HCT116 (cell line): ENCODE results near the gene ADAM23. TPM values are rescaled to one million over a fixed set of nuclear protein-coding genes. Genes with fewer than 3 reads are reported as not detected.

Experiments used
- ATAC-seq: fragments of 200-7000 bp; cut with Tn5 transposase; 2 replicates; pipeline ENCODE4 v1.9.1; 2020; ENCODE audit warnings: mild to moderate bottlenecking, moderate library complexity
- BruUV-seq: library from RNA; stranded (reverse); fragments of 400-500 nt; replicated peaks from 2 replicates; lab custom pipeline; 2021; lab: Mats Ljungman, UMichigan
- CTCF ChIA-PET: fragments of 300-600 bp; sonication (Branson Sonifier 250); formaldehyde crosslinking; loops from one replicate; lab custom pipeline; 2021; ENCODE audit warnings: antibody characterized with exemption; lab: Charles Lee
- POLR2A ChIA-PET: fragments of 300-600, 350-600 bp; sonication (Branson Sonifier 250); formaldehyde crosslinking; loops from one replicate; lab custom pipeline; 2021; ENCODE audit warnings: antibody characterized with exemption; lab: Charles Lee
- RAD21 ChIA-PET, 2 experiments: fragments of 300-600 bp; sonication (Branson Sonifier 250); formaldehyde crosslinking; loops; one replicate each; lab custom pipeline; 2023; ENCODE audit warnings: low total read pairs in 2 of 2; ENCODE audit not compliant: uncharacterized antibody in 2 of 2, unreplicated experiment in 2 of 2, low non-redundant PET in 1 of 2; lab: Charles Lee
- DNase-seq: peaks from one replicate; pipeline ENCODE4 v3.0.0-alpha.2; 2010; ENCODE audit warnings: low read depth, low spot score
- H2AFZ ChIP-seq: fragments of 200-600 bp; shearing (Covaris generic), sonication (generic); 2 replicates; pipeline ENCODE4 v1.6.1; 2017; ENCODE audit warnings: low read depth, mixed run types, mixed read lengths, antibody characterized with exemption, low read length; ENCODE audit not compliant: poor library complexity, severe bottlenecking
- H3K27ac ChIP-seq: 2 replicates; pipeline ENCODE4 v1.5.1; 2012; ENCODE audit warnings: low read depth, low read length
- H3K27me3 ChIP-seq: fragments of 200-600 bp; sonication (generic); 2 replicates; pipeline ENCODE4 v1.6.1; 2016; ENCODE audit warnings: mixed run types, low read length, mixed read lengths; ENCODE audit not compliant: insufficient read depth
- H3K36me3 ChIP-seq, 2 experiments: fragments of 200-500 bp in 1 of 2; fragments of 200-600 bp in 1 of 2; sonication (Bioruptor generic) in 1 of 2; sonication (generic) in 1 of 2; 2 replicates each; pipeline versions ENCODE4 v1.5.1 to v1.6.1; 2014 to 2016; ENCODE audit warnings: low read length in 2 of 2, inconsistent platforms in 1 of 2, mixed read lengths in 1 of 2, mixed run types in 1 of 2; ENCODE audit not compliant: insufficient read depth in 2 of 2, control insufficient read depth in 1 of 2
- H3K4me1 ChIP-seq, 2 experiments: fragments of 200-600 bp in 1 of 2; sonication (generic) in 1 of 2; 2 replicates each; pipeline versions ENCODE4 v1.5.1 to v1.6.1; 2012 to 2017; ENCODE audit warnings: low read length in 2 of 2, inconsistent platforms in 1 of 2, mild to moderate bottlenecking in 1 of 2, mixed read lengths in 1 of 2, mixed run types in 1 of 2, moderate library complexity in 1 of 2; ENCODE audit not compliant: insufficient read depth in 2 of 2, control insufficient read depth in 1 of 2
- H3K4me2 ChIP-seq: fragments of 200-600 bp; sonication (generic); 2 replicates; pipeline ENCODE4 v1.6.1; 2017; ENCODE audit warnings: mixed run types, low read length, mixed read lengths
- H3K4me3 ChIP-seq, 2 experiments: fragments of 200-600 bp in 1 of 2; sonication (generic) in 1 of 2; replicated peaks in 1 of 2; 2 replicates each; pipeline ENCODE4 v1.5.1; 2011 to 2016; ENCODE audit warnings: low read length in 2 of 2, control low read depth in 1 of 2, low read depth in 1 of 2, mild to moderate bottlenecking in 1 of 2, mixed read lengths in 1 of 2, mixed run types in 1 of 2
- H3K79me2 ChIP-seq: fragments of 200-600 bp; sonication (generic); 2 replicates; pipeline ENCODE4 v1.6.1; 2017; ENCODE audit warnings: mild to moderate bottlenecking, mixed run types, low read length, moderate library complexity, mixed read lengths; ENCODE audit not compliant: insufficient read depth
- H3K9ac ChIP-seq: fragments of 200-600 bp; sonication (generic); 2 replicates; pipeline ENCODE4 v1.6.1; 2016; ENCODE audit warnings: low read length, mixed read lengths
- H3K9me2 ChIP-seq: fragments of 200-600 bp; sonication (generic), shearing (Covaris generic); 2 replicates; pipeline ENCODE4 v1.6.1; 2017; ENCODE audit warnings: mixed run types, mild to moderate bottlenecking, moderate library complexity; ENCODE audit not compliant: insufficient read depth
- H3K9me3 ChIP-seq, 2 experiments: fragments of 200-500 bp in 1 of 2; fragments of 200-600 bp in 1 of 2; sonication (Bioruptor generic) in 1 of 2; sonication (generic) in 1 of 2; 2 replicates each; pipeline ENCODE4 v1.6.1; 2014 to 2017; ENCODE audit warnings: low read length in 2 of 2, mixed read lengths in 2 of 2, inconsistent platforms in 1 of 2, low read depth in 1 of 2, mild to moderate bottlenecking in 1 of 2, mixed run types in 1 of 2, moderate library complexity in 1 of 2; ENCODE audit not compliant: control insufficient read depth in 1 of 2, insufficient read depth in 1 of 2
- H4K20me1 ChIP-seq: fragments of 200-600 bp; sonication (generic), shearing (Covaris generic); 2 replicates; pipeline ENCODE4 v1.6.1; 2017; ENCODE audit warnings: mixed run types, mild to moderate bottlenecking, moderate library complexity; ENCODE audit not compliant: insufficient read depth
- CEBPB ChIP-seq: IDR thresholded peaks from 2 replicates; pipeline ENCODE4 v1.6.1; 2012; ENCODE audit warnings: low read depth
- CTCF ChIP-seq, 3 experiments: fragments of 200-600 bp in 1 of 3; sonication (generic) in 1 of 3; IDR thresholded peaks in 2 of 3; conservative IDR thresholded peaks in 1 of 3; 2 replicates each; pipeline ENCODE4 v1.5.1; 2012 to 2017; ENCODE audit warnings: low read depth in 2 of 3, low read length in 2 of 3, antibody characterized with exemption in 1 of 3, borderline replicate concordance in 1 of 3, control low read depth in 1 of 3, mild to moderate bottlenecking in 1 of 3, mixed read lengths in 1 of 3, mixed run types in 1 of 3, moderate library complexity in 1 of 3; ENCODE audit not compliant: insufficient read depth in 1 of 3
- ELF1 ChIP-seq: IDR thresholded peaks from 2 replicates; pipeline ENCODE4 v1.6.1; 2012; ENCODE audit warnings: low read depth, borderline replicate concordance
- FOSL1 ChIP-seq: IDR thresholded peaks from 2 replicates; pipeline ENCODE4 v1.6.1; 2012; ENCODE audit warnings: low read depth
- POLR2A ChIP-seq: IDR thresholded peaks from 2 replicates; pipeline ENCODE4 v1.7.0; 2011; ENCODE audit warnings: borderline replicate concordance; ENCODE audit not compliant: insufficient read depth, insufficient read length; ENCODE audit errors: extremely low read depth
- SIN3A ChIP-seq: IDR thresholded peaks from 2 replicates; pipeline ENCODE4 v1.6.1; 2012; ENCODE audit warnings: low read depth
- SRF ChIP-seq: IDR thresholded peaks from 2 replicates; pipeline ENCODE4 v1.6.1; 2012; ENCODE audit warnings: low read depth
- TCF7L2 ChIP-seq: IDR thresholded peaks from 2 replicates; pipeline ENCODE4 v1.7.0; 2011; ENCODE audit warnings: borderline replicate concordance, inconsistent platforms; ENCODE audit not compliant: insufficient read depth, insufficient read length; ENCODE audit errors: extremely low read depth
- ZBTB33 ChIP-seq: IDR thresholded peaks from 2 replicates; pipeline ENCODE4 v1.6.1; 2011; ENCODE audit warnings: mild to moderate bottlenecking, low read length, moderate library complexity; ENCODE audit not compliant: insufficient replicate concordance; ENCODE audit errors: extremely low read depth
- ZFX ChIP-seq: fragments of 450-650 bp; IDR thresholded peaks from 2 replicates; pipeline ENCODE4 v1.6.1; 2017
- ZNF274 ChIP-seq: fragments of 200-500 bp; sonication (Bioruptor generic); IDR thresholded peaks from 2 replicates; pipeline ENCODE4 v1.6.1; 2014; ENCODE audit warnings: mild to moderate bottlenecking, low read depth, low read length, inconsistent platforms
- intact Hi-C: fragments of 100-400 bp; cut with micrococcal nuclease; formaldehyde crosslinking; loops from 2 replicates; pipeline ENCODE4 v1.10.0; 2022
- total RNA-seq: library from RNA; stranded (reverse); gene quantifications from one replicate; pipeline ENCODE4 v1.2.1, GENCODE V29; 2021; ENCODE audit not compliant: unreplicated experiment

Gene ADAM23
- total RNA-seq, 1 experiment from 2014 or later, result 0.10 TPM

- no peaks in the 10 kb centered on the region for H3K79me2 ChIP-seq
- no peaks in the 10 kb centered on the region for H3K36me3 ChIP-seq
- H4K20me1 ChIP-seq, result no peaks in the 10 kb centered on the region
- ChIA-PET CTCF (no interaction called here), RAD21 (no interaction called here), POLR2A (no interaction called here)
- no peaks in the 10 kb centered on the region for H3K4me1 ChIP-seq
- no peak for TF ChIP-seq CEBPB
- TF ChIP-seq FOSL1, result no peak
- no peak for TF ChIP-seq ZNF274
- TF ChIP-seq SRF, result no peak
- TF ChIP-seq CTCF (IDR thresholded peaks at IDR 0.05 in 2 of 3, conservative IDR thresholded peaks at IDR 0.05 in 1 of 3; ENCODE audit: borderline replicate concordance in 1 of 3, insufficient read depth in 1 of 3, low read depth in 2 of 3, low read length in 2 of 3), result no peak
- no peak for TF ChIP-seq SIN3A
- no peak for TF ChIP-seq ELF1
- no peak for TF ChIP-seq POLR2A
- TF ChIP-seq ZFX, result no peak
- TF ChIP-seq ZBTB33, result no peak
- no peak for TF ChIP-seq TCF7L2
- H3K9me2 ChIP-seq, result no peaks in the 10 kb centered on the region
- no peaks in the 10 kb centered on the region for H3K27me3 ChIP-seq
- DNase-seq (no peak), ATAC-seq (no peak)
- H3K9ac ChIP-seq, result no peak overlapping the region
- H3K9me3 ChIP-seq, result no peaks in the 10 kb centered on the region
- no peak overlapping the region for H3K4me2 ChIP-seq
- intact Hi-C loops, result no loop called here
- H3K27ac ChIP-seq, result no peak overlapping the region
- no TSS peak for BruUV-seq
- no peak overlapping the region for H2AFZ ChIP-seq
- no peak overlapping the region for H3K4me3 ChIP-seq
Measured at GRCh38 chr2:206408323-206409320, 34.7 kb upstream of the ADAM23 start.
